Left ventricle myocardium inferior (tissue), 1 donor: ENCODE measurements around the gene SNAPIN. TPM values are rescaled to one million over a fixed set of nuclear protein-coding genes. Genes with fewer than 3 reads are reported as not detected.
"Not testable (repeated sequence)": the region's sequence is repeated elsewhere in the genome, so short reads cannot be mapped to it uniquely, and the experiment has no call there.

Experiments
- DNase-seq: peaks from one replicate; pipeline ENCODE4 v3.0.0-alpha.2; 2020
- H3K27ac ChIP-seq: fragments of 200-600 bp; replicated peaks from 2 replicates; pipeline ENCODE4 v1.8.0; 2021
- H3K27me3 ChIP-seq: fragments of 200-600 bp; 2 replicates; pipeline ENCODE4 v1.8.0; 2021; ENCODE audit warnings: low read depth
- H3K36me3 ChIP-seq: fragments of 200-600 bp; 2 replicates; pipeline ENCODE4 v1.8.0; 2021
- H3K4me1 ChIP-seq: fragments of 200-600 bp; 2 replicates; pipeline ENCODE4 v1.8.0; 2021
- H3K4me3 ChIP-seq: fragments of 200-600 bp; 2 replicates; pipeline ENCODE4 v1.8.0; 2021; ENCODE audit warnings: mild to moderate bottlenecking, moderate library complexity
- H3K9me3 ChIP-seq: fragments of 200-600 bp; replicated peaks from 2 replicates; pipeline ENCODE4 v1.8.0; 2021
- CTCF ChIP-seq: fragments of 200-600 bp; IDR thresholded peaks from 2 replicates; pipeline ENCODE4 v1.8.0; 2021; ENCODE audit warnings: antibody characterized with exemption, mild to moderate bottlenecking, borderline replicate concordance
- intact Hi-C: fragments of 100-400 bp; cut with micrococcal nuclease; formaldehyde crosslinking; loops from one replicate; pipeline ENCODE4 v1.11.0; 2022
- total RNA-seq: library from RNA; stranded (reverse); fragmentation: NEBNext Ultra II Directional; extraction: Animal tissue kit (Norgen Biotek cat#: 25700); gene quantifications from one replicate; pipeline ENCODE4 v1.2.1, GENCODE V29; 2021
- donor health status: DM: no; HTN: yes; CAD: no; lungs with severe emphysema.

Gene SNAPIN
- total RNA-seq, 1 donor from 2014 or later, result 67.0 TPM

GRCh38 chr1:153661111-153661708, 2.7 kb downstream of the SNAPIN start:
- Histone ChIP-seq H3K27me3 (no peaks in the 10 kb centered on the region), H3K4me3 (no peak overlapping the region), H3K27ac (no peak overlapping the region), H3K4me1 (peaks cover 23% of the 10 kb centered on the region), H3K36me3 (peaks cover 63% of the 10 kb centered on the region), H3K9me3 (no peaks in the 10 kb centered on the region)
- intact Hi-C loops, result no loop called here
- TF ChIP-seq CTCF, result no peak
- no peak for DNase-seq

DNA sequence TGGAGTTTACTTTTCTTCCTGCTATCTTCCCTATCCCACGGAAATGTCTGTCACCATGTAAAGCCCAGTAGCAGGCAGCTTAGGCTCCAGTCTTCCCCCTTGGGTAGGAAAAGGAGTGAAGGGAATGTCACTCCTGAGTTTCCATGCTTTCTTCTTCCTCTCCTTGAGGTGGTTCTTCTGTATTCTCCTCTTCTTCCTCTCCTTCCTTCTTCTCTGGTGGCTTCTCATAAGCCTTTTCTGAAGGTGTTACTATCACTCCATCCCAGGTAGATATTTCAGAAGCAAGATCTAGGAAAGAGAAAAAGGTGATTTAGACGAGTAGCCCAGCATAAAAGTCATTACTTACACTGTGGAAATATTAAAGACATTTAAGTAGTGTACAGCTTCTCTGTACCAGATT, 3.8 kb downstream of the SNAPIN start:
- intact Hi-C loops, result no loop called here

DNA sequence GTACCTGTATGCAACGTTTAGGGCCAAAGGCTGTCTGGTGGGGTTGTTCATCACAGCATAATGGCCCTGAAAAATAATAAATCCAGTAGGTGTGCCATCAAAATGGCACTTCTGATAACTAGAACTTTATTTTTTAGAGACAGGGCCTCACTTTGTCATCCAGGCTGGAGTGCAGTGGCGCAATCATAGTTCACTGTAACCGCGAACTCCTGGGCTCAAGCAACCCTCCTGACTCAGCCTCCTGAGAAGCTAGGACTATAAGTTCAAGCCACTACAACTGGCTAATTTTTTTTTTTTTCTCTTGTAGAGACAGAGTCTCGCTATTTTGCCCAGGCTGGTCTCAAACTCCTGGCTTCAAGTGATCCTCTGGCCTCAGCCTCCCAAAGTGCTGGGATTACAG, 4.7 kb downstream of the SNAPIN start:
- H3K27me3 ChIP-seq, result no peaks in the 10 kb centered on the region
- intact Hi-C loops, result no loop called here
- no peak overlapping the region for H3K27ac ChIP-seq
- H3K4me3 ChIP-seq, result no peak overlapping the region
- no peaks in the 10 kb centered on the region for H3K9me3 ChIP-seq
- TF ChIP-seq CTCF, result no peak
- H3K4me1 ChIP-seq, result peaks cover 21% of the 10 kb centered on the region
- H3K36me3 ChIP-seq, result peaks cover 83% of the 10 kb centered on the region
- DNase-seq, result no peak

More for the DNA sequence above, 3.8 kb downstream of the SNAPIN start:
- no peak for TF ChIP-seq CTCF
- Histone ChIP-seq H3K4me1 (peaks cover 23% of the 10 kb centered on the region), H3K27me3 (no peaks in the 10 kb centered on the region), H3K4me3 (no peak overlapping the region), H3K27ac (no peak overlapping the region), H3K9me3 (no peaks in the 10 kb centered on the region), H3K36me3 (peaks cover 73% of the 10 kb centered on the region)
- no peak for DNase-seq

GRCh38 chr1:153667439-153667838, 8.9 kb downstream of the SNAPIN start:
- intact Hi-C loops, result no loop called here
- Histone ChIP-seq H3K27me3 (no peaks in the 10 kb centered on the region), H3K36me3 (peaks cover 73% of the 10 kb centered on the region), H3K4me3 (no peak overlapping the region), H3K4me1 (peaks cover 36% of the 10 kb centered on the region), H3K27ac (no peak overlapping the region), H3K9me3 (no peaks in the 10 kb centered on the region)
- DNase-seq, result no peak
- TF ChIP-seq CTCF, result no peak

DNA sequence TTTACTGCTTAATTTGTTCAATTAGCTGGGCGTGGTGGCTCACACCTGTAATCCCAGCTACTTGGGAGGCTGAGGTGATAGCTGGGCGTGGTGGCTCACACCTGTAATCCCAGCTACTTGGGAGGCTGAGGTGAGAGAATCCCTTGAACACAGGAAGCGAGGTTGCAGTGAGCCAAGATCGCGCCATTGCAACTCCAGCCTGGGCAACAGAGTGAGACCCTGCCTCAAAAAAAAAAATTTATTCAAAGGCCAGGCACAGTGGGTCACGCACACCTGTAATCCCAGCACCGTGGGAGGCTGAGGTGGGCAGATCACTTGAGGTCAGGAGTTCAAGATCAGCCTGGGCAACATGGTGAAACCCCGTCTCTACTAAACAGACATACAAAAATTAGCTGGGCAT, 10.2 kb downstream of the SNAPIN start:
- H3K4me3 ChIP-seq, H3K27me3 ChIP-seq, H3K9me3 ChIP-seq, H3K27ac ChIP-seq, intact Hi-C loops, DNase-seq: not testable (repeated sequence)
- Histone ChIP-seq H3K4me1 (peaks cover 36% of the 10 kb centered on the region), H3K36me3 (peaks cover 60% of the 10 kb centered on the region)

DNA sequence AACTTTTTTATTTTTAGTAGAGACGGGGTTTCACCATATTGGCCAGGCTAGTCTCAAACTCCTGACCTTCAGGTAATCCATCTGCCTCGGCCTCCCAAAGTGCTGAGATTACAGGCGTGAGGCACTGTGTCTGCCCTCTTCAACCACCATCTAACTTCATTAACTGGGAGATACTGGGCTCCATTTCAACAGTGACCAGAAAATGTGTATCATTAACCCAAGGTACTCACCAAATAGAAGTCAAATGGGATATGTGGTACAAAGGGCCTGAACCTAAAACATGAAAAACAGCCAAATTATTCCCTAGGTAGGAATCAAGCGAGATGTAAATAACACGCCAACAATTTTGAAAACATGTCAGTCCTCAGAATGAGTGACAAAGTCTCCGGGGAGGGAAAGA, 11.1 kb downstream of the SNAPIN start:
- H3K27ac ChIP-seq, result no peak overlapping the region
- TF ChIP-seq CTCF, result no peak
- intact Hi-C loops, result loop anchor here (10.0 kb wide), 1 partner anchor 315 kb away; the partner anchor contains the start of gene RAB13
- H3K27me3 ChIP-seq, result no peaks in the 10 kb centered on the region
- peaks cover 36% of the 10 kb centered on the region for H3K4me1 ChIP-seq
- H3K36me3 ChIP-seq, result peaks cover 51% of the 10 kb centered on the region
- H3K4me3 ChIP-seq, result peak overlapping the region; percentile 91
- H3K9me3 ChIP-seq, result no peaks in the 10 kb centered on the region
- DNase-seq, result no peak
